Stimulated activated CD4-positive, alpha-beta T cell treated with anti-CD3 and anti-CD28 coated beads, Interleukin-12 subunit alpha, Interleukin-12 subunit beta, amount 100 ng/mL, for 48 hours (primary cell): Measurements from ENCODE around the gene ZNF264.
"Not testable (repeated sequence)": the region's sequence is repeated elsewhere in the genome, so short reads cannot be mapped to it uniquely, and the experiment has no call there.

ENCODE experiments used
- DNase-seq, 3 donors: peaks; one replicate each; pipeline ENCODE4 v3.0.0-alpha.2; 2020; ENCODE audit warnings: low read depth in 2 of 3, low spot score in 1 of 3

Gene ZNF264

GRCh38 chr19:57191141-57192076 is at the start of gene ZNF264:
TSS of gene ZNF264 (plus strand) at chr19:57191500. CDS start at chr19:57191914, 414 bp downstream.
- peak; percentile 75 to 87 (median 79) for DNase-seq

- no peak for DNase-seq
Measured at GRCh38 chr19:57141699-57142098, 49.6 kb upstream of the ZNF264 start.

GRCh38 chr19:57152921-57153320 is 38.4 kb upstream of the ZNF264 start:
- no peak for DNase-seq

- no peak for DNase-seq
Measured at GRCh38 chr19:57161985-57162539, 29.2 kb upstream of the ZNF264 start.

GRCh38 chr19:57165846-57166245 is 25.5 kb upstream of the ZNF264 start:
- no peak for DNase-seq

- DNase-seq: no peak
Measured at GRCh38 chr19:57167385-57167784, 23.9 kb upstream of the ZNF264 start, which contains the start of gene DUXA. TSS of gene DUXA (minus strand) at chr19:57167485. CDS start at chr19:57167443, 42 bp downstream.

- no peak for DNase-seq
Measured at GRCh38 chr19:57171551-57172081, 19.7 kb upstream of the ZNF264 start.

GRCh38 chr19:57190301-57190700 is 999 bp upstream of the ZNF264 start:
- DNase-seq: no peak

- DNase-seq: no peak
Measured at GRCh38 chr19:57192077-57192420, 749 bp downstream of the ZNF264 start.

GRCh38 chr19:57192993-57193392 is 1.7 kb downstream of the ZNF264 start:
- DNase-seq: no peak

GRCh38 chr19:57197874-57198273 is 6.6 kb downstream of the ZNF264 start:
- not testable (repeated sequence) for DNase-seq

GRCh38 chr19:57202160-57202559 is 10.9 kb downstream of the ZNF264 start:
- no peak for DNase-seq

- no peak for DNase-seq
Measured at GRCh38 chr19:57210381-57210780, 19.1 kb downstream of the ZNF264 start.

GRCh38 chr19:57212109-57212508 is 20.8 kb downstream of the ZNF264 start:
- no peak for DNase-seq

- DNase-seq: no peak
Measured at GRCh38 chr19:57227502-57227901, 36.2 kb downstream of the ZNF264 start.

GRCh38 chr19:57231686-57232085 is 40.4 kb downstream of the ZNF264 start:
- DNase-seq: no peak

GRCh38 chr19:57233207-57233606 is 41.9 kb downstream of the ZNF264 start:
- DNase-seq: no peak

GRCh38 chr19:57239982-57240310 is 48.6 kb downstream of the ZNF264 start:
- no peak for DNase-seq

- DNase-seq: peak; percentile 89 to 91 (median 90)
Measured at GRCh38 chr19:57240311-57241090, 49.2 kb downstream of the ZNF264 start, which contains the start of gene ZNF805. TSS of gene ZNF805 (plus strand) at chr19:57240632. CDS start at chr19:57240892, 260 bp downstream.

- no peak for DNase-seq
Measured at GRCh38 chr19:57241176-57241575, 49.9 kb downstream of the ZNF264 start.

GRCh38 chr19:57242821-57243220 is 51.5 kb downstream of the ZNF264 start:
- no peak for DNase-seq
